Neural crest cell (in vitro differentiated cells): ENCODE measurements around the gene CYTH1. TPM values are rescaled to one million over a fixed set of nuclear protein-coding genes. Genes with fewer than 3 reads are reported as not detected.

Source experiments
- DNase-seq: peaks from one replicate; pipeline ENCODE4 v3.0.0; 2021; ENCODE audit warnings: low read depth, mixed read lengths, low spot score
- H3K27ac Mint-ChIP-seq: one replicate; pipeline ENCODE4 v1.8.0; 2021; ENCODE audit warnings: mild to moderate bottlenecking, mixed read lengths; ENCODE audit not compliant: unreplicated experiment
- H3K27me3 Mint-ChIP-seq: 2 replicates; pipeline ENCODE4 v1.8.0; 2021; ENCODE audit warnings: low read depth, mild to moderate bottlenecking, mixed read lengths
- H3K36me3 Mint-ChIP-seq: 2 replicates; pipeline ENCODE4 v1.8.0; 2021; ENCODE audit warnings: low read depth, mild to moderate bottlenecking, mixed read lengths
- H3K4me1 Mint-ChIP-seq: 2 replicates; pipeline ENCODE4 v1.8.0; 2021; ENCODE audit warnings: mixed read lengths
- H3K4me3 Mint-ChIP-seq: one replicate; pipeline ENCODE4 v1.8.0; 2021; ENCODE audit warnings: mild to moderate bottlenecking, mixed read lengths
- H3K9me3 Mint-ChIP-seq: 2 replicates; pipeline ENCODE4 v1.8.0; 2021; ENCODE audit warnings: mixed read lengths
- total RNA-seq: library from RNA; stranded (reverse); gene quantifications from 2 replicates; pipeline ENCODE4 v1.2.1, GENCODE V29; 2021
- TF ChIP-seq, protein P1 (sequence below): fragments of 200-600 bp; sonication (generic); conservative IDR thresholded peaks from 2 replicates; pipeline ENCODE4 v1.5.0; 2021; ENCODE audit warnings: antibody characterized with exemption, mild to moderate bottlenecking

CYTH1 gene
- total RNA-seq, 1 donor from 2014 or later, result 26.8 TPM

DNA sequence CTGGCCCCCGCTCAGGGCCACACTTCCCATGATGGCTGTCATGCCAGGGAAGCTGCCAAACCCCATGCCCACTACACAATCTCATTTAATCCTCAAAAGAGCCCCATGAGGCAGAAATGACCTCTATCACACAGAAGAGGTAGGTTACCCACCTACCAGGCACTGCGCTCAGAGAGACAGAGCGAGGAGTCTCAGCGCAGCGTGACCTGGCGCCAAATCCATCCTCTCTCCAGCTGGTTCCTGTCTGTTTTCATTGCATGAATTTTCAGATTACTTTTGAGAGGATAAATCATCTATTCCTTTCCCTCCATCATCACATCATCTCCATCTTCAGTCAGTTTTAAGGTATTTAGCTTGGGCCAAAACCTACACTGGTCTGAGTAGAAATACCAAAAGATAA, 103.4 kb downstream of the CYTH1 start:
- Mint-ChIP-seq H3K27ac (no peak overlapping the region), H3K4me3 (no peak overlapping the region), H3K27me3 (no peaks in the 10 kb centered on the region), H3K9me3 (no peaks in the 10 kb centered on the region), H3K36me3 (no peaks in the 10 kb centered on the region), H3K4me1 (no peaks in the 10 kb centered on the region)
- TF ChIP-seq, protein P1, sequence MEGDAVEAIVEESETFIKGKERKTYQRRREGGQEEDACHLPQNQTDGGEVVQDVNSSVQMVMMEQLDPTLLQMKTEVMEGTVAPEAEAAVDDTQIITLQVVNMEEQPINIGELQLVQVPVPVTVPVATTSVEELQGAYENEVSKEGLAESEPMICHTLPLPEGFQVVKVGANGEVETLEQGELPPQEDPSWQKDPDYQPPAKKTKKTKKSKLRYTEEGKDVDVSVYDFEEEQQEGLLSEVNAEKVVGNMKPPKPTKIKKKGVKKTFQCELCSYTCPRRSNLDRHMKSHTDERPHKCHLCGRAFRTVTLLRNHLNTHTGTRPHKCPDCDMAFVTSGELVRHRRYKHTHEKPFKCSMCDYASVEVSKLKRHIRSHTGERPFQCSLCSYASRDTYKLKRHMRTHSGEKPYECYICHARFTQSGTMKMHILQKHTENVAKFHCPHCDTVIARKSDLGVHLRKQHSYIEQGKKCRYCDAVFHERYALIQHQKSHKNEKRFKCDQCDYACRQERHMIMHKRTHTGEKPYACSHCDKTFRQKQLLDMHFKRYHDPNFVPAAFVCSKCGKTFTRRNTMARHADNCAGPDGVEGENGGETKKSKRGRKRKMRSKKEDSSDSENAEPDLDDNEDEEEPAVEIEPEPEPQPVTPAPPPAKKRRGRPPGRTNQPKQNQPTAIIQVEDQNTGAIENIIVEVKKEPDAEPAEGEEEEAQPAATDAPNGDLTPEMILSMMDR, result no peak
- DNase-seq, result no peak

DNA sequence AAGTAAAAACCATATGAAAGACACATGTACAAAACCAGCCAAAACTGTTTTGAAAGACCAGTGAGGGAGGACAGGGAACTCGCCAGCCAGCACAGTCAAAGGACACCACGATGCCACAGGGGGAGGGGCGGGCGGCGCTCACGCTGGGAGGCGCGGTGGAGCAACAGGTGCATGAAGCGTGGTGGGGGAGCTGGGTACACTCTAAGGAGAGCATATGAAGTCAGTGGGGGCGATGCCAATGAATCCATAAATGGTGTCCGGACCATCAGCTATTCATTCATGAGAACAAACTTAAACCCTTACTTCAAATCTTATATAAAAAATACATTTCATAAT, 103.9 kb downstream of the CYTH1 start:
- Mint-ChIP-seq H3K27ac (no peak overlapping the region), H3K27me3 (no peaks in the 10 kb centered on the region), H3K9me3 (no peaks in the 10 kb centered on the region), H3K4me1 (no peaks in the 10 kb centered on the region), H3K4me3 (no peak overlapping the region), H3K36me3 (no peaks in the 10 kb centered on the region)
- no peak for DNase-seq
- TF ChIP-seq, protein P1, result no peak

DNA sequence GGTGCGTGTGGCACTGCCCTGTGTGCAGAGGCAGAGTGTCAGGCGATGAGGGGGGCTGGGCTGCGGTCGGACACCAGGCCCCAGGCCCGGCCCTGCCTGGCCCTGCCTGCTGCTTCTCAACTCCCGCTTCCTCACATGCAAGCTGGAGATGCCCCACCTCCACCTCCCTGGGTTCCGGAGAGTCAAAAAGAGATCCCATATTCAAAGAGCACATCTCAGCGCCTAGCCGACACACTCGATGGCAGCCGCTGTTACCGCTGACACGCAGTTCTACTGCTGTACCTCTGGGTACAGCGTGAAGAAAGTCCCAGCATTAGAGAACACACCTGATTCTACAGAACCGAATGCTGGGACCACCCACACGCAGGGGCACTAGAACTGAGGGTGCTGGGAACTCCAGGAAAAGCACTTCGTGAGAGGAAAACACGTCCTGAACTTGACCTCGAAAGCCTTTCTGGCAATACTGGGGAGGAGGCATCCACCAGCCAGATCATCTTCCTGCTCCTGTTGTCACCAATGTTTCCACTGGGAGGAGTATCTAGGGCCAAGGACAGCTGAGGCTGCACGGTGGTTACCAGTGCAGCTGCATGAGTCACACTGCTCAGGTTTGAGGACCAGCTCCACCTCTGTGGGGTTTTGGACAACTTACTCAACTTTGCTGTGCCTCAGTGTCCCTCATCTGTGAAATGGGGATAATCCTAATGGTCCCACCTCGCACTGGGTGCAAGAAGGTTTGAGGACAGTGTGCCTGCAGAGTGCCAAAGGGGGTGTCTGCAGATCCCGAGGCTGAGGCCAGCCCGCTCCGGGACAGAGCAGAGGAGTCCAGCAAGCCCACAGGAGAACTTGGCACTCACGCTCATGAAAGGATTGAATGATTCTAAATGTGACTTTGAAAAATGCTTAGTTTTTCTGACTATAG, 104.5 kb downstream of the CYTH1 start:
- H3K27ac Mint-ChIP-seq, result no peak overlapping the region
- no peak for DNase-seq

DNA sequence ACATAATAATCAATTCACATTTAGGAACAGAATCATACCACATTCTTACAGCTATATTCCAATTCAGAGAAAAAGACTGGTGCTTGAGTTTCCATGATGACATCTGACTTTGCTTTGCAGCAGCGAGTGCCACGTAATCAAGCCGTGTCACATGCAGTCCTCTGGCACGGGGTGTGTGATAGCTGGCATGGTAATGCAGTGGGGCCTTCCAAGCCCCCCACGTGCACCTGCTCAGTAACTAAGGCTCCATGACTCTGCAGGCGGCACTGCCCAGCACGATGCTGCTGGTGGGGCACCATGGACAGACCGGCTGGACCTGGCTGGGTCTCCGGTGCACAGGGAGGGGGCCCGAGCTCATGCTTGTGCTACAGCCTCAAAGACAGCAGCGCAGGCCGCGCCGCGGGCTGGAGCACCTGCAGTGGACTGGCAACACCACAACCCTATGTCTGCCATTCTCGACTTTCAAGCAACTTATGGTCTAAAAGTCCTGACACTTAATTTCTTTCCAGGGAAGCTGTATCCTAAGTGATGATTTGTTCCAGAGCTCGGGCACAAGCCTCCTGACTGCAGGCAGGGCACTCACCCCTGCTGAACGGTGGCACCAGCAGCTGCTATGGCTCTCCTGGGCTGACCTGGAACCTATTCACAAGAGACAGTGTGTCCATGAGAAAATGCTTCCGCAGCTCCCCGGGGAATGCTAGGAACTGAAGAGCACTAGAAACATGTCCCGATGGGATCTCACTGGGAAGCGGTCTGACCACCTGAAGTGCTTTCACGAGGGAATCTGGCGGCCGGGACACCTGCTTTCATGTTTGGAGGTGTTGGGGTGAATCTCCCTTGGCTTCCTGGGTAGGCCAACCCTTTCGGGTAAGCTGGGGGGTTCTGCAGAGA, 105.4 kb downstream of the CYTH1 start:
- no peaks in the 10 kb centered on the region for H3K9me3 Mint-ChIP-seq
- no peaks in the 10 kb centered on the region for H3K36me3 Mint-ChIP-seq
- no peaks in the 10 kb centered on the region for H3K27me3 Mint-ChIP-seq
- H3K4me1 Mint-ChIP-seq, result peaks cover 1% of the 10 kb centered on the region
- no peak overlapping the region for H3K27ac Mint-ChIP-seq
- DNase-seq, result no peak
- TF ChIP-seq, protein P1, result no peak
- H3K4me3 Mint-ChIP-seq, result no peak overlapping the region

More for the DNA sequence above, 104.5 kb downstream of the CYTH1 start:
- TF ChIP-seq, protein P1, result no peak
- Mint-ChIP-seq H3K4me1 (no peaks in the 10 kb centered on the region), H3K36me3 (no peaks in the 10 kb centered on the region), H3K4me3 (no peak overlapping the region), H3K27me3 (no peaks in the 10 kb centered on the region), H3K9me3 (no peaks in the 10 kb centered on the region)

DNA sequence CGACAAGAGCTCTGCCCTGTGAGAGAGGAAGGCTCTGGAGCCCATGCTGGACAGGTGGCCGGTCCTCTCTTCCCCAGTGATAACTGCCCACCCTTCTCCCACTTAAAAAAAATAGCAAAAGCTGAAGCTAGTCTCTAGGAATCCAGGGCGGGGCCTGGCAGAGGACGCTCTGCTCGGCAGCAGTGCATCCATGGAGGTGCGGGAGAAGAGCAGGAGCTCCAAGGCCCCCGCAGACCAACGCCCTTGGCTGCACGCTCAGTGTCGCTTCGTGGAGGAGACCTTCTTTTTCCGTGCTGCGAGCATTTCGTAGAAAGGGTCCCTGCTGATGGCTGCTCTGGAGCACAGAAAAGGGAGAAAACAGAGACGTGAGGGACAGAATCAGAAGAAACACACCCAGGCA, 106.2 kb downstream of the CYTH1 start:
- Mint-ChIP-seq H3K27ac (no peak overlapping the region), H3K9me3 (no peaks in the 10 kb centered on the region), H3K27me3 (no peaks in the 10 kb centered on the region), H3K4me1 (peaks cover 9% of the 10 kb centered on the region), H3K4me3 (no peak overlapping the region), H3K36me3 (no peaks in the 10 kb centered on the region)
- TF ChIP-seq, protein P1, result no peak
- DNase-seq, result no peak
